Hepatocyte (in vitro differentiated cells): ENCODE results near the gene CNFN.

Experiments
- EZH2 ChIP-seq: fragments of 200-600 bp; sonication (generic); IDR thresholded peaks from 2 replicates; pipeline ENCODE4 v1.6.1; 2016; ENCODE audit warnings: antibody characterized with exemption, mild to moderate bottlenecking, borderline replicate concordance
- EZH2phosphoT487 ChIP-seq: fragments of 200-600 bp; sonication (generic); IDR thresholded peaks from one replicate; pipeline ENCODE4 v1.6.1; 2018; ENCODE audit warnings: antibody characterized with exemption, mild to moderate bottlenecking, low read depth, moderate library complexity; ENCODE audit not compliant: unreplicated experiment, severe bottlenecking
- TF ChIP-seq, protein P1 (sequence below): fragments of 200-600 bp; sonication (generic); IDR thresholded peaks from 2 replicates; pipeline ENCODE4 v1.5.1; 2016; ENCODE audit warnings: antibody characterized with exemption, mild to moderate bottlenecking; ENCODE audit not compliant: poor library complexity

- TF ChIP-seq EZH2phosphoT487 (no peak), EZH2 (no peak)
- TF ChIP-seq, protein P1, sequence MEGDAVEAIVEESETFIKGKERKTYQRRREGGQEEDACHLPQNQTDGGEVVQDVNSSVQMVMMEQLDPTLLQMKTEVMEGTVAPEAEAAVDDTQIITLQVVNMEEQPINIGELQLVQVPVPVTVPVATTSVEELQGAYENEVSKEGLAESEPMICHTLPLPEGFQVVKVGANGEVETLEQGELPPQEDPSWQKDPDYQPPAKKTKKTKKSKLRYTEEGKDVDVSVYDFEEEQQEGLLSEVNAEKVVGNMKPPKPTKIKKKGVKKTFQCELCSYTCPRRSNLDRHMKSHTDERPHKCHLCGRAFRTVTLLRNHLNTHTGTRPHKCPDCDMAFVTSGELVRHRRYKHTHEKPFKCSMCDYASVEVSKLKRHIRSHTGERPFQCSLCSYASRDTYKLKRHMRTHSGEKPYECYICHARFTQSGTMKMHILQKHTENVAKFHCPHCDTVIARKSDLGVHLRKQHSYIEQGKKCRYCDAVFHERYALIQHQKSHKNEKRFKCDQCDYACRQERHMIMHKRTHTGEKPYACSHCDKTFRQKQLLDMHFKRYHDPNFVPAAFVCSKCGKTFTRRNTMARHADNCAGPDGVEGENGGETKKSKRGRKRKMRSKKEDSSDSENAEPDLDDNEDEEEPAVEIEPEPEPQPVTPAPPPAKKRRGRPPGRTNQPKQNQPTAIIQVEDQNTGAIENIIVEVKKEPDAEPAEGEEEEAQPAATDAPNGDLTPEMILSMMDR = no peak
These were observed 6.5 kb upstream of the CNFN start for GRCh38 chr19:42396381-42397262.
